Upper lobe of left lung (tissue), 4 donors: ENCODE data around the gene GTF3A.

Experiments used
- CTCF ChIP-seq, 6 experiments: fragments of 450-650 bp in 4 of 6; fragments of 200-600 bp in 2 of 6; sonication (generic) in 2 of 6; IDR thresholded peaks; one replicate each; pipeline ENCODE4 v1.5.1; 2016 to 2019; ENCODE audit warnings: antibody characterized with exemption in 6 of 6
- POLR2A ChIP-seq, 4 donors: fragments of 450-650 bp; IDR thresholded peaks; one replicate each; pipeline ENCODE4 v1.5.1; 2016 to 2017; ENCODE audit warnings: antibody characterized with exemption in 4 of 4, mild to moderate bottlenecking in 2 of 4

GRCh38 chr13:27408074-27408473 is 16.3 kb upstream of the GTF3A start:
- TF ChIP-seq CTCF (IDR thresholded peaks at IDR 0.05) (no peak), POLR2A (IDR thresholded peaks at IDR 0.05) (no peak)
